ENCODE measurements around the gene GCFC2. TPM values are rescaled to one million over a fixed set of nuclear protein-coding genes. Genes with fewer than 3 reads are reported as not detected.
"Not testable (repeated sequence)": the region's sequence is repeated elsewhere in the genome, so short reads cannot be mapped to it uniquely, and the experiment has no call there.

GCFC2 gene
- total RNA-seq, 1 donor from 2014 or later, result 13.0 TPM

DNA sequence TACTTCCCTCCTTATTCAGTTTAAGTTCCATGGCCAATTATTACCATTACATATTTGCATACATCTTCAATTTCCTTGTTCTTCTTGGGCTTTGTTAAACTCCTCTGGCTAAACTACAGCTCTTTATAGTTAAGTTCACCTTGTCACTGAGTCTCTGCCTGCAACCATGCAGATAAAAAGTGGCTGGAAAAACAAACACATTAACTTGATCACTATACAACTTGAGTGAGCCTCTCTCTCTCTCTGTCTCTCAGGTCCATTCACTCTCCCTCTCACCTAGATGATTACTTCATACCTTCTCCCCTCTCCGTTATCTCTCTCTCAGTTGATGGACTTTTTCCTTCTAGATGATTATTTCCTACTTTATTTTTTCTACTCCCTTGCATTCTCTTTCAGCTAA, 30.3 kb downstream of the GCFC2 start:
- Mint-ChIP-seq H3K27ac (ENCODE audit: unreplicated experiment) (no peak overlapping the region), H3K27me3 (ENCODE audit: unreplicated experiment) (peaks cover 1% of the 10 kb centered on the region), H3K9me3 (ENCODE audit: unreplicated experiment) (no peaks in the 10 kb centered on the region), H3K4me3 (ENCODE audit: unreplicated experiment) (no peak overlapping the region), H3K36me3 (ENCODE audit: low read depth, unreplicated experiment) (peaks cover 9% of the 10 kb centered on the region), H3K4me1 (ENCODE audit: unreplicated experiment) (no peaks in the 10 kb centered on the region)
- TF ChIP-seq, protein P1, sequence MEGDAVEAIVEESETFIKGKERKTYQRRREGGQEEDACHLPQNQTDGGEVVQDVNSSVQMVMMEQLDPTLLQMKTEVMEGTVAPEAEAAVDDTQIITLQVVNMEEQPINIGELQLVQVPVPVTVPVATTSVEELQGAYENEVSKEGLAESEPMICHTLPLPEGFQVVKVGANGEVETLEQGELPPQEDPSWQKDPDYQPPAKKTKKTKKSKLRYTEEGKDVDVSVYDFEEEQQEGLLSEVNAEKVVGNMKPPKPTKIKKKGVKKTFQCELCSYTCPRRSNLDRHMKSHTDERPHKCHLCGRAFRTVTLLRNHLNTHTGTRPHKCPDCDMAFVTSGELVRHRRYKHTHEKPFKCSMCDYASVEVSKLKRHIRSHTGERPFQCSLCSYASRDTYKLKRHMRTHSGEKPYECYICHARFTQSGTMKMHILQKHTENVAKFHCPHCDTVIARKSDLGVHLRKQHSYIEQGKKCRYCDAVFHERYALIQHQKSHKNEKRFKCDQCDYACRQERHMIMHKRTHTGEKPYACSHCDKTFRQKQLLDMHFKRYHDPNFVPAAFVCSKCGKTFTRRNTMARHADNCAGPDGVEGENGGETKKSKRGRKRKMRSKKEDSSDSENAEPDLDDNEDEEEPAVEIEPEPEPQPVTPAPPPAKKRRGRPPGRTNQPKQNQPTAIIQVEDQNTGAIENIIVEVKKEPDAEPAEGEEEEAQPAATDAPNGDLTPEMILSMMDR (IDR thresholded peaks at IDR 0.05; ENCODE audit: unreplicated experiment), result no peak
- no peak for DNase-seq (ENCODE audit: low spot score)

DNA sequence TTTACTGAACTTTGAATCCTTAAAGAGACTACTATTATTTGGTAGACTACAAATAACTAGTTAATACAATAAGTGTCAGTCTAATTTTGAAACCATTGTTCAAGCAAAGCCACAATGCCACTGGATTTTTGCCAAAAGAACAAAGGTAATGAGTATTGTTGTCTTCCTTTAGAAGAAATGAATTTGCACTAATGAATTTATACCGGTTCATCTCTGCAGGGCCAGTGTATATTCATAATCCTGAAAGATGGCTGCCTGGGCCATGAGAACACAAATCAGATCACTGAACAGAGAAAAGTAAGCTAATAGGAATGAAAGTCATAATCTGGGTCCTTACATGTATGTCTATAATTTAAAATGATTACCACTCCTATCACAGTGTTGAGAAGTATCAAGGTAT, 31.2 kb downstream of the GCFC2 start:
- Mint-ChIP-seq H3K36me3 (ENCODE audit: low read depth, unreplicated experiment) (peaks cover 9% of the 10 kb centered on the region), H3K27ac (ENCODE audit: unreplicated experiment) (no peak overlapping the region), H3K27me3 (ENCODE audit: unreplicated experiment) (no peaks in the 10 kb centered on the region), H3K4me3 (ENCODE audit: unreplicated experiment) (no peak overlapping the region), H3K9me3 (ENCODE audit: unreplicated experiment) (no peaks in the 10 kb centered on the region), H3K4me1 (ENCODE audit: unreplicated experiment) (no peaks in the 10 kb centered on the region)
- DNase-seq (ENCODE audit: low spot score), result no peak
- TF ChIP-seq, protein P1 (IDR thresholded peaks at IDR 0.05; ENCODE audit: unreplicated experiment), result no peak

DNA sequence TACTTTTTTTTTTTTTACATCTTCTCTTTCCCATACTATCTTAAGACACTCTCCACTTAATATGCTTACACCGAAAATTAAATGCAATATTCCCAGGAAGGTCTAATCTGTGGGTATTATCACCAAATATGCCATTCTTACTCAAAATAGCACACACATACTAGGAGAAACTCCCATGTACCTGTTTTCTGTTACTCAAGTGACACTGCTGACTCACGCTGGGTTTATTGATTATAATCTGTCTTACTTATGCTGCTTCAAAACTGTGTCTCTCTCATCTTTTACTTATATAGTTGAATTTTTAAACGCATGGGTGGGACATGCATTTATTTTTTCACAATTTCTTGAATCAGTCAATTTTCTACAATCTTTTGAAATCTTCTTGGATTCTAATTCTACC, 34.3 kb downstream of the GCFC2 start:
- TF ChIP-seq, protein P1 (IDR thresholded peaks at IDR 0.05; ENCODE audit: unreplicated experiment), result no peak
- Mint-ChIP-seq H3K4me1 (ENCODE audit: unreplicated experiment) (no peaks in the 10 kb centered on the region), H3K27me3 (ENCODE audit: unreplicated experiment) (no peaks in the 10 kb centered on the region), H3K27ac (ENCODE audit: unreplicated experiment) (no peak overlapping the region), H3K4me3 (ENCODE audit: unreplicated experiment) (no peak overlapping the region), H3K9me3 (ENCODE audit: unreplicated experiment) (no peaks in the 10 kb centered on the region), H3K36me3 (ENCODE audit: low read depth, unreplicated experiment) (peaks cover 4% of the 10 kb centered on the region)
- DNase-seq (ENCODE audit: low spot score), result no peak

DNA sequence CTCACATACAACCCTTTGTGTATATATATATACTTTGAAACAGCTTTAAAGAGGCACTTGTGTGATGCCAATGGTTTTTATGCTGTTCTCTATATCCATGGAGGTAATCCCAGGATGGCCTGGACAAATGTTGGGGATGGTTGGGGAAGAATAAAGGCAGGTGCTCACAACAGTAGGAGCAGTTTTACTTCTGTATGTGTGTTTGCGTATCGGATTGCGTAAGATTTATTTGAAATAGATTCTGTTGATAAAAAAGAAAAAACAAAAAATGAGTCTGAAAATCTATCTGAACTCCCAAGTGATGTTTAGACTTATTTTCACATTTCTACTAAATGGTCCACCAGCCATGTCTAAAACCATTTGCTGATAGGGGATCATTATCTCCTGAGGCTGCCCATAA, 34.8 kb downstream of the GCFC2 start:
- H3K36me3 Mint-ChIP-seq (ENCODE audit: low read depth, unreplicated experiment), result peaks cover 4% of the 10 kb centered on the region
- no peaks in the 10 kb centered on the region for H3K4me1 Mint-ChIP-seq (ENCODE audit: unreplicated experiment)
- no peaks in the 10 kb centered on the region for H3K27me3 Mint-ChIP-seq (ENCODE audit: unreplicated experiment)
- no peak overlapping the region for H3K27ac Mint-ChIP-seq (ENCODE audit: unreplicated experiment)
- DNase-seq (ENCODE audit: low spot score), result no peak
- TF ChIP-seq, protein P1 (IDR thresholded peaks at IDR 0.05; ENCODE audit: unreplicated experiment), result no peak
- no peak overlapping the region for H3K4me3 Mint-ChIP-seq (ENCODE audit: unreplicated experiment)
- H3K9me3 Mint-ChIP-seq (ENCODE audit: unreplicated experiment), result no peaks in the 10 kb centered on the region

DNA sequence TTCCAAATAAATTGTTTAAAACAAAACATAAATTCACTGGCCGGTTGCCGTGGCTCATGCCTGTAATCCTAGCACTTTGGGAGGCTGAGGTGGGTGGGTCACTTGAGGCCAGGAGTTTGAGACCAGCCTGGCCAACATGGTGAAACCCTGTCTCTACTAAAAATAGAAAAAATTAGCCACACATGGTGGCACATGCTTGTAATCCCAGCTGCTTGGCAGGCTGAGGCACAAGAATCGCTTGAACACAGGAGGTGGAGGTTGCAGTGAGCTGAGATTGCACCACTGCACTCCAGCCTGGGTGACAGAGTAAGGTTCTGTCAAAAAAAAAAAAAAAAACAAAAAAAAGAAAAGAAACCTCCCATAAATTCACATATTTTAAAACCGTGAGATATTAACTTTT, 35.3 kb downstream of the GCFC2 start:
- not testable (repeated sequence) for H3K27ac Mint-ChIP-seq (ENCODE audit: unreplicated experiment); DNase-seq (ENCODE audit: low spot score); H3K36me3 Mint-ChIP-seq (ENCODE audit: low read depth, unreplicated experiment); H3K4me1 Mint-ChIP-seq (ENCODE audit: unreplicated experiment); H3K4me3 Mint-ChIP-seq (ENCODE audit: unreplicated experiment); H3K9me3 Mint-ChIP-seq (ENCODE audit: unreplicated experiment); H3K27me3 Mint-ChIP-seq (ENCODE audit: unreplicated experiment)

DNA sequence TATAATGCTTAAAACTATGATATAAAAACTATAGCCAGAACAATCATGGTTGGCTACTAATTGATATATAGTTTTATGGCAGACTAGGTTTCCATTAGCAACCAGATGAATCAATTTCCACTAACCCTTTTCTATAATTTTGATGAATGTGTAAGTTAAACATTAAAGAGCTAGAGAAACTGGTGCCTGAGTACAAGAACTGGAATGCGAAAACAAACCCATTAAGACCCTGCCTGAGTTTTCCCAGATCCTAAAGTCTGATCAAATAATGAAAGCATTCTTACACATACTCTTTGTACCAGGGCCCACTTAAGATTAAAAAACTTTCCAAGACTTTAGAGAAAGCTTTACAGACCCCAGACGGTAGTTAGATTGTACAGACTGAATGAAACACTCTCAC, 42.8 kb downstream of the GCFC2 start:
- Mint-ChIP-seq H3K9me3 (ENCODE audit: unreplicated experiment) (no peaks in the 10 kb centered on the region), H3K36me3 (ENCODE audit: low read depth, unreplicated experiment) (no peaks in the 10 kb centered on the region), H3K4me3 (ENCODE audit: unreplicated experiment) (no peak overlapping the region), H3K27ac (ENCODE audit: unreplicated experiment) (no peak overlapping the region), H3K27me3 (ENCODE audit: unreplicated experiment) (no peaks in the 10 kb centered on the region), H3K4me1 (ENCODE audit: unreplicated experiment) (no peaks in the 10 kb centered on the region)
- DNase-seq (ENCODE audit: low spot score), result no peak
- TF ChIP-seq, protein P1 (IDR thresholded peaks at IDR 0.05; ENCODE audit: unreplicated experiment), result no peak
